ENCODE results near the gene CSTA.
"Not testable (repeated sequence)": the region's sequence is repeated elsewhere in the genome, so short reads cannot be mapped to it uniquely, and the experiment has no call there.

The CSTA gene

DNA sequence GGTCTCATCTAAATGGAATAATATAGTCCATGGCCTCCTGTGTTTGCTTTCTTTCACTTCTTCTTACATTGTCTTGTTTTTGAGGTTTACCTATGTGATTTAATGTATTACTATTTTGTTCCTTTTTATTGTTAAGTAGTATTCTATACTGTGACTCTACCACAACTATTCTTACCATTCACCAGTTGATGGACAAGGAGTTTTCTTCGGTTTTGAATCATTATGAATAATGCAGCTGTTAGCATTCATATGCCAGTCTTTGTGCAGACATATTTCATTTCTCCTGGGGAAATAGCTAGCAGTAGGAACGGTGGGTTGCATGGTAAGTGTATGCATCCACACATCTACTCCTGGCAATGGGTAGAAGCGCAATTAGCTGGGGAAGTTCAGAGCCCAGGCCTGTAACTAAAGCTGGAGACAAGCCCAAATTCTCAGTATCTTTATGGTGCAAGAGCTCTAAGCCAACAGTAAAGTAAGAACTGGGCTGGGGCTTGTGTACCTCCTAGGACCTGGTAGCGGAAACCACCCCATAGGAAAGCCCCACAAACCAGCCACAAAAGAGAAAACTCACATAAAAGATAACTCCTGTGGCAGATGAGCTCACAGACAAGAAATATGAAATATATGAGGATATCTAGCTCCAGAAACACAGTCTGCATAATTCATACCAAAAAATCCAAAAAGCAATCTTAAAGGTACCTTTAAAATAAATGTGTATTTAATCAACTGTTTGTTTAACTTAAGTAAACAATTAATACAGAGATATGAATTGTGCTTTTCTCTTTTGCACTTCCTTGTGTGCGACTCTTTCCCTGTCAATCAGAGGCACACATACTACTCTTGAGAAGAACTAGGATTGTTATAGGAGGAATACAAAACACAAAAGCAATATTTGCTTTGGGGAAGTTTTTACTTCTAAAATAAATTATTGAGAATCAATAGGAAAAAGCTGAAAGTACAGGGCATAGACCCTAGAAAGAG lies 2.7 kb upstream of the CSTA start:
- no peak for DNase-seq

DNA sequence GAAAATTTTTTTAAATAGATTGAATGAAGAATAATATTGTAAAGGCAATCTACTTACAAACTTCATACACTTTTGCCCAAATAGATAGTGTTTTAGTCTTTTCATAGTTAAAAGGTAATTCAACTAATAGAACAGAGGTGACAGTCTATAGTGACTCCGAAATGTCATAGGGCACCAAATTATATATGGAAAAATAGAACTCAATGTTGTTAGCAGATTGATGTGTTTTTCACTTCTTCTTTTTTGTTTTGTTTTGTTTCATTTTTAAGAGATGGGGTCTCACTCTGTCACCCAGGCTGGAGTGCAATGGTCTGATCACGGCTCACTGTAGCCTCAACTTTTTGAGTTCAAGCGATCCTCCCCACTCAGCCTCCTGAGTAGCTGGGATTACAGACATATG lies 721 bp downstream of the CSTA start:
- no peak for DNase-seq

DNA sequence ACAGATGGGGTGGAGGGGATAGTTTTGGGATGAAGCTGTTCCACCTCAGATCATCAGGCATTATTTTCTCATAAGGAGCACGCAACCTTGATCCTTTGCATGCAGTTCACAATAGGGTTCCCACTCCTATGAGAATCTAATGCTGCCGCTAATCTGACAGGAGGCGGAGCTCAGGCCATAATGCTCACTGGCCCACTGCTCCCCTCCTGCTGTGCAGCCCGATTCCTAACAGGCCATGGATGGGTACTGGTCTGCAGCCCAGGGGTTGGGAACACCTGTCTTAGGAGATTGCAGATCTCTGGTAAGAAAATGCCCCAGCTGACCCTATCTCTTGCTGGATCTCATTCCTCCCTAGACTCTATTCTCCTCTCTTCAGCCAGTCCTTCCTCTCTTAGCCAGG lies 6.8 kb downstream of the CSTA start:
- no peak for DNase-seq

DNA sequence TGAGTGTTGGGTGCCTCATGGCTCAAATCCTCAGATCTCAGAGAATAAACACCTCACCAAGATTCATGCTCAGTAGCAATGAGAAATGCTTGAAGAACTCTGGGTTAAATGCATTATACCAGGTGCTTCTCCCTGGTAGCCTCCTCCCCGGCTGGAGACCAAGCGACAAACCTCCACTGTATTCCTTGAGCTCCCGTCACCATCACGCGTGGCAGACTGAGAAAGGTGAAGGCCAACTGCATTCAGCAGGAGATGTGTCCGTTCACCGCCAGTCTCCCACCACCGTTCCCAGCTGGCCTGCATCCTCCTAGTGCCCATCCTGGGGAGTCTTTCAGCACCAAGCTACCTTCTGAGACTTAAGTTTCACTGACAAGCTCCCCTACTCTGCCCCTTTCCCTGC lies 7.5 kb downstream of the CSTA start:
- DNase-seq = no peak

DNA sequence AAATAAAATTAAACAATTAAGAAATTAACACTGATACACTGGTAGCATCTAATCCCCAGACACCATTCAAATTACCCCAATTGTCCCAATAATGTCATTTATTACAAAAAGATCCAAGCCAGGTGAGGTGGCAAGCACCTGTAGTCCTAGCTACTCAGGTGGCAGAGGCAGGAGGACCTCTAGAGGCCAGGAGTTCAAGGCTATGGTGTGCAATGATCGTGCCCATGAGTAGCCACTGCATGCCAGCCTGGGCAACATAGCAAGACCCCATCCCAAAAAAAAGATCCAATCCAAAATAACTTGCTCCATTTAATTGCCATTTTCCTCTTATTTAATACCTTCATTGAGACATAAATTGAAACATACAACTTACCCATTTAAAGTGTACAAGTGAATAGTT lies 17.8 kb downstream of the CSTA start:
- no peak for DNase-seq

DNA sequence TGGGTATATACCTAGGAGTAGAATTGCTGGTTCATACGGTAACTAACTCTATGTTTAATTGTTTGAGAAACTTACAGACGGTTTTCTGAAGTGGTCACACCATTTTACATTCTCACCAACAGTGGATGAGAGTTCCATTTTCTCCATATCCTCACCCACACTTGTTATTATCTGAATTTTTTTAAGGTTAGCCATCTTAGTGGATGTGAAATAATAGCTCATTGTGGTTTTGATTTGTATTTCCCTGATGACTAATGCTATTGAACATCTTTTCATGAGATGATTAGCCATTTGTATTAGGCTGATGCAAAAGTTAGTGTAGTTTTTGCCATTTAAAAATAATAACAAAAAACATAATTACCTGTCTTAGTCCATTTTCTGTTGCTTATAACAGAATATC lies 18.6 kb downstream of the CSTA start:
- DNase-seq = no peak

DNA sequence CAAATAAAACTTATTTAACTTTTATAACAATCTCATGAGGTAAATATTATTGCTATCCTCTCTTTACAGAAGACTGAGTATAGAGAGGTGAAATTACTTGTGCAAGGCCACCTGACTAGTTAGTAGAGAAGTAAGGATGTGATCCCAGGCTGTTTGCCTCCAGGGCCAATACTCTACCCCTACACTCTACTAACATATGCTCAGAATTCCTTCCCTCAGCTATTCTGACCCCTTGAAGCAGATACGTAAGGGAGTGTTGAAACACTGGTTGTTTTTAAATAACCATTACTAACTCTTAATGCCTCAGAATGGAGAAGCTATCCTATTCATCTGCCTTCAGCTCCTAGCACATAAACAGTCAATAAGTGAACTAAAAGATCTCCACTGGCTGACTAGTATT lies 24.1 kb downstream of the CSTA start:
- no peak for DNase-seq

DNA sequence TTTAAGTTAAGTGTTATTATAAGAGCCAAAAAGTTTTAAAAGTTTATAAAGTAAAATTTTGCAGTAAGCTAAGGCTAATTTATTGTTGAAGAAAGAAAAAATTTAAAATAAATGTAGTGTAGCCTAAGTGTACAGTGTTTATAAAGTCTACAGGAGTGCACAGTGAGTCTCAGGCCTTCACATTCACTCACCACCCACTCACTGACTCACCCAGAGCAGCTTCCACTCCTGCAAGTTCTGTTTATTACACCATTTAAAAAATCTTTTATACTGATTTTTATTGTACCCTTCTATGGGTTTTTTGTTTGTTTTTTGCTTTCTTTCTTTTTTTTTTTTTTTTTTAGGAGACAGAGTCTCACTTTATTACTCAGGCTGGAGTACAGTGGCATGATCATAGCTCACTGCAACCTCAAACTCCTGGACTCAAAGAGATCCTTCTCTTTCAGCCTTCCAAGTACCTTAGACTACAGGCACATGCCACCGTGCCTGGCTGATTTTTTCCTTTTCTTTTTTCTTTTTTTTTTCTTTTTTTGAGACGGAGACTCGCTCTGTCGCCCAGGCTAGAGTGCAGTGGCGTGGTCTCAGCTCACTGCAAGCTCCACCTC lies 25.9 kb downstream of the CSTA start:
- DNase-seq = no peak

- DNase-seq = no peak
Observed at GRCh38 chr3:122351612-122352011, 26.6 kb downstream of the CSTA start.

DNA sequence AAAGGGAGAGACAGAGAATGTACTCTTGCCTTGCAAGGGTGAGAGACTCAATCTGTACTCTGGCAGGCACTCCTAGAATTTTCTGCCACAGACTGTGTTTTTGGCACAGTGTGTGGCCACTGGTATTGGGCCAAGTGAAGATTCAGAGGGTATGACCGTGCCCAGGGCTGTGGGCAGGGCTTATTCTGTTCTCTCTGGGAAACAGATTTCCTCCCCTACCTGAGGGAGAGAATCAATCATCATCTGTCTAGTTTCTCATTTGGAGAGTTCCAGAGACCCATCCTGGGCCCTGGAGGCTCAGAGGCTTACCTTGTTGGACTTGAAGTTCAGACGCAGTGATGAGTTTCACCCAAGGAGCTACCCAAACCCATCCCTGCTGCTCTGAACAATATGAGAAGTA lies 28.2 kb downstream of the CSTA start:
- DNase-seq = no peak

GRCh38 chr3:122353893-122354401 lies 28.9 kb downstream of the CSTA start:
- DNase-seq = no peak

DNA sequence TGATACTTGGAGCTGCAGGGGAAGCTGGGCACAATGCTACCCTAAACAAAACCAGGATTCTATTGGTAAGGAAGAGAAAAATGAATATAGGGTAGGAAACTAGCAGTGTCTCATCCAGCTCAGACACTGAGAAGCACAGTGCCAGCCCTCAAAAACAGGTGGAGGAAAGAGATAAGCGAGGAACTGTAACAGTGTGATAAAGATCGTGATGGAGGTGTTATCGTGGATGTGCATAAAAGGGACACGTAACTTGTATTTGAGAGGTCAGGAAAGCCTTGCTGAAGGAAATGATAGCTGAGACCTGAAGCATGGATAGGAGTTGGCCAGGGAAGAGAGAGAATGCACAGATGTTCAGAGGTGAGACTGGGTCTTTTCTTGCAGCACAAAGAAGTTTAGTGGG lies 30.6 kb downstream of the CSTA start:
- no peak for DNase-seq

DNA sequence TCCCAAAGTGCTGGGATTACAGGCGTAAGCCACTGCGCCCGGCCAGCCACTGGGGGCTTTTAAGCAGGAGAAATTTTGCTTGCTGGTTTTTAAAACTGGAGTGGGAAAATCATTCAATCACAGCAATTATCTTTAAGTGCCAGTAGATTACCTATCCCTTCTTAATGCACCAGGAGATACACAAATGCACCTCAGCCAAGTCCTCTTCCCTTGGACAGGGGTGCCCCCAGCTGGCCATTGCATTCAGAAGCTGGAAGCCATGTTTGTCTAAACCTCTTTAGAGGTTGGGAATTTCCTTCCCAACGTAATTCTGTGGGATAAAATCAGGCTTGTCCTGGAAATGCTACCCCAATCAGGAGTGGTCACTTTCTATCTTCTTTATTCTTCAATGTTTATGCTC lies 31.4 kb downstream of the CSTA start:
- DNase-seq = no peak

DNA sequence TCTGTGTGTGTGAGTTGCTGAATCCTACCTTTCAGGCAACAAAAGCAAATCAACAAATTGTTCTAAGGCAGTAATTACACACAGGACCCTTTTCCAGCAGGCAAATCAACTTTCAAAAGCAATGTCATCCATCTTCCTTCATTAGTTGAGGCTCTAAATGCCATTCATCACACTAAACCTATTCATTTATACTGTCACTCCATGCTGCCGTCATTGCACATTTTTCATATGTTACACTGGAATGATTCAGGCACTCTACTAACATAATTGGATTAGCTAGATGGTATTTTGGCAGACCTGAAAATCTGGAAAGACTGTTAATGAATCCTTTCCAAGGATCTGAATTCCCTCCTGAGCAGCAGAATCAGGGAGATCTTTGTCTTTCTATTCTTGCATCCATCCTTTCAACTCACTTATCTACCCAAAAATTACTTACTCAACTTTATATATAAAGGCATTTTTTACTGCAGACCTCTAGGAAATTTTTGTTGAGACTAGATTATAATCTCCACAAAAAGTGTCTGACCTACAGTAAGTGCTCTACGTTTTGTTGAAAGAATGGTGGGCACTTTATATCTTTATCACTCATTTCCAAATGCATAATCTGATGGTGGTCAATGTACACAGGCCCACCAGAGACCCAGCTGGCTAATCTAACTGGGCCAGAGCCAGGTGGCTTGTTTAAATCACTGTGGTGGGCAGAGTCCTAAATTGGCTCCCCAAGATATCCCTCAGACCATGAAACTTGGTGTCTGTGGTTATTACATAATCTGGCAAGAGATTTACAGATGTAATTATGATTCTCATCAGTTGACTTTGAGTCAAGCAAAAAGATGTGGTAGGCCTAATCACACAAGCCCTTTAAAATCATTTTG lies 33.0 kb downstream of the CSTA start:
- DNase-seq = no peak

GRCh38 chr3:122358703-122359032 lies 33.6 kb downstream of the CSTA start:
- no peak for DNase-seq

GRCh38 chr3:122362026-122362425 lies 37.0 kb downstream of the CSTA start:
- no peak for DNase-seq

DNA sequence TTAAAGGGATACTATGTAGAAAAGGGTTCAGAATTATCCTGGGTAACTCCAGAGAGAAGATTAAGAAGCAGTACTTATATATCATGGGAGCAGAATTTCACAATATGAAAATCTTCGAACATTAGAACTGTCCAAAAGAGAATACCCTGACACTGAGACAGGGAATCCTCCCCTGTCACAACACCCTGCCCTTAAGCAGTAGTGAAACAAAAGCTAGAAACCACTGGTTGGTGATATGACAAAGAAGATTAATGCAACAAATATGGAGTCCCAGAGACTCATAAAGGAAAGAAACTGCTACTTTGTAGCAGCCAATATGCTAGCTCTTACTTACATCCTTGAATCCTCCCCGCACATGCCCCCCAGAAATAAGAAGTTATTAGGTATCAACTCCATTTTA lies 39.4 kb downstream of the CSTA start:
- DNase-seq = no peak

- no peak for DNase-seq
Observed at GRCh38 chr3:122365073-122365472, 40.0 kb downstream of the CSTA start.

DNA sequence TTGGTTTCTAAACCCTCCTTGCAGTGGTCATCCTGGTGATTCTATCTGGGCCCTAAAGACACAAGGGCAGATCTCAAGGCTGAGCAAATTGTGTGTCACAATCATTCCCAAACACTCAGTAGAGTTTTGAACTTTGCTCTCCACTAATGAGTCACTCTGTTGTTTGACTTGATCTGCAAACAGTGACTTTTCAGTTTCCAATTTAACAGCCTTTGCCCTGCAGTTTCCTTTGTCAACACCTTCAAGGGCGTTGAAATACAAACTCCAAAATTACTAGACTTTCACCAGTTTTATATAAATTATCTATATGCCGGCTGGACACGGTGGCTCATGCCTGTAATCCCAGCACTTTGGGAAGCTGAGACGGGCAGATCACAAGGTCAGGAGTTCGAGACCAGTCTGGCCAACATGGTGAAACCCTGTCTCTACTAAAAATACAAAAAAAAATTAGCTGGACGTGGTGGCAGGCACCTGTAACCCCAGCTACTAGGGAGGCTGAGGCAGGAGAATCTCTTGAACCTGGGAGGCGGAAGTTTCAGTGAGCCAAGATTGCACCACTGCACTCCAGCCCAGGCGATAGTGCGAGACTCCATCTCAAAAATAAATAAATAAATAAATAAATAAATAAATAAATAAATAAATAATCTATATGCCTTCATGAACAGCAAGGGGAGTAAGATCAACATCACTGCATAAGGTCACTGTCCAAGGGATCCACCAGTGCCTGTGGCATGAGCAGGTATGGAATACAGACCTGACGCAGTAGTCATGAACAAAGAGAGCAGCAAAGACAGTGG lies 40.7 kb downstream of the CSTA start:
- not testable (repeated sequence) for DNase-seq

DNA sequence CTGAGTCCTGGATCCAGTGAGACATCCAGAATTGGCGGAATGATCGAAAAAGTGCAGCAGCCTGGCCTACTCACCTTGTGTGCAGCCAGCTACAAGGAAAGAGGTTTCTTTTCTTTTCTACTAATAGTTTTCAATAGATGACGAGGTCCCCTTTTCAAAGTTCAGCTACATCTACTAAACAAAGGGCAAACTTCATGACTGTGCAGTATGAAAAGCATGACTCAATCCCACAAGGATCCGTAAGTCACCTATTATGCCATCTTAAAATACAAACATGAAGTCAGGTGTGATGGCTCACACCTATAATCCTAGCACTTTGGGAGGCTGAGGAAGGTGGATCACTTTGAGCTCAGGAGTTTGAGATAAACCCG lies 41.3 kb downstream of the CSTA start:
- no peak for DNase-seq

DNA sequence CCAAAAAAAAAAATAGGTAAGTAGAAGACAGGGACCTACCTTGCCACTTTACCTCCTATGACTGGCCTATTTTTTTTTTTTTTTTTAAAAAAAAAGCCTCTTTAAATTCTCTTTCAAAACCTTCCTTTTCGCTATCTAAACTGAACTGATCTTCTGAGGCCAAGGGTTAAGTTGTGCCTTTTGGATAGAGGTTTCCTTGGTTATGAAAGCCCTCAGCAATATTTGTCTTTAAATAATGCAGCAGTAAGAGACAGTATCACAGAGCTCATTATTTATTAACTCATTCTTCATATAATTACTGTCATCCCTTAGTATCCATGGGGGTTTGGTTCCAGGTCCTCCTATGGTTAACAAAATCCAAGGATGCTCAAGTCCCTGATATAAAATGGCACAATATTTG lies 49.0 kb downstream of the CSTA start:
- DNase-seq = no peak

GRCh38 chr3:122377975-122378374 lies 52.9 kb downstream of the CSTA start:
- DNase-seq = no peak
